Measurements from ENCODE around the gene TGM6. TPM values are rescaled to one million over a fixed set of nuclear protein-coding genes. Genes with fewer than 3 reads are reported as not detected.

Gene TGM6
- total and polyA plus RNA-seq, 9 donors = not detected

DNA sequence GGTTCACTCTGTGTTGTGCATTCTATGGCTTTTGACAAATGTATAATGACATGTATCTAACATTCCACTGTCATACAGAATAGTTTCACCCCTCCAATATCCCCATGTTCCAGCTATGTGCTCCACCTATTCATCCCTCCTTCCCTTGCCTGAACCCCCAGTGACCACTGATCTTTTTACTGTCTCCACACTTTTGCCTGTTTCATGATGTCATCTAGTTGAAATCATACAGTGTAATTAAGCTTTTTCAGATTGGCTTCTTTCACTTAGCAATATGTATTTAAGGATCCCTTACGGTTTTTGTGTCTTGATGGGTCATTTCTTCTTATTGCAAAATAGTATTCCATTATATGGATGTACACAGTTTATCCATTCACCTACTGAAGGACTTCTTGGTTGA is 39.8 kb downstream of the TGM6 start:
- no peaks in the 10 kb centered on the region for H3K27me3 ChIP-seq
- no peaks in the 10 kb centered on the region for H3K9me3 ChIP-seq
- TF ChIP-seq, protein P1, sequence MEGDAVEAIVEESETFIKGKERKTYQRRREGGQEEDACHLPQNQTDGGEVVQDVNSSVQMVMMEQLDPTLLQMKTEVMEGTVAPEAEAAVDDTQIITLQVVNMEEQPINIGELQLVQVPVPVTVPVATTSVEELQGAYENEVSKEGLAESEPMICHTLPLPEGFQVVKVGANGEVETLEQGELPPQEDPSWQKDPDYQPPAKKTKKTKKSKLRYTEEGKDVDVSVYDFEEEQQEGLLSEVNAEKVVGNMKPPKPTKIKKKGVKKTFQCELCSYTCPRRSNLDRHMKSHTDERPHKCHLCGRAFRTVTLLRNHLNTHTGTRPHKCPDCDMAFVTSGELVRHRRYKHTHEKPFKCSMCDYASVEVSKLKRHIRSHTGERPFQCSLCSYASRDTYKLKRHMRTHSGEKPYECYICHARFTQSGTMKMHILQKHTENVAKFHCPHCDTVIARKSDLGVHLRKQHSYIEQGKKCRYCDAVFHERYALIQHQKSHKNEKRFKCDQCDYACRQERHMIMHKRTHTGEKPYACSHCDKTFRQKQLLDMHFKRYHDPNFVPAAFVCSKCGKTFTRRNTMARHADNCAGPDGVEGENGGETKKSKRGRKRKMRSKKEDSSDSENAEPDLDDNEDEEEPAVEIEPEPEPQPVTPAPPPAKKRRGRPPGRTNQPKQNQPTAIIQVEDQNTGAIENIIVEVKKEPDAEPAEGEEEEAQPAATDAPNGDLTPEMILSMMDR (IDR thresholded peaks at IDR 0.05) = no peak
- no peak for TF ChIP-seq EP300 (IDR thresholded peaks at IDR 0.05)
- TF ChIP-seq POLR2A (IDR thresholded peaks at IDR 0.05) = no peak
- no peak overlapping the region for H3K4me3 ChIP-seq
- no peak for DNase-seq
- H3K36me3 ChIP-seq = no peaks in the 10 kb centered on the region
- intact Hi-C loops (cut with DNase I) = no loop called here
- no peaks in the 10 kb centered on the region for H3K4me1 ChIP-seq (ENCODE audit: insufficient read depth)
- 44 to 70% (median 60%) methylated on average over 1 of the region's 1 CpG for WGBS, 3 donors
- H3K27ac ChIP-seq = no peak overlapping the region

DNA sequence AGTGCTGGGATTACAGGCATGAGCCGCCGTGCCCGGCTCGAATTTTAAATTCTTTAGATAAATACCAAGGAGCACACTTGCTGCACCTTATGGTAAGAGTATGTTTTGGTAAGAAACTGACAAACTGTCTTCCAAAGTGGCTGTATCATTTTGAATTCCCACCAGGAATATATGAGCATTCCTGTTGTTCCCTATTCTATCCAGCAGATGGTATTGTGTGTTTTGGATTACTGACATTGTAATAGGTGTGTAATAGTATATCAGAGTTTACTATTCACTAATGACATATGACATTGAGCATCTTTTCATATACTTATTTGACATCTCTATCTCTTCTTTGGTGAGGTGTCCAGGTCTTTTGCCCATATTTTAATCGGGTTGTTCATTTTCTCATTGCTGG is 40.5 kb downstream of the TGM6 start:
- no peak for TF ChIP-seq POLR2A (IDR thresholded peaks at IDR 0.05)
- TF ChIP-seq, protein P1 (IDR thresholded peaks at IDR 0.05) = no peak
- no peak for TF ChIP-seq EP300 (IDR thresholded peaks at IDR 0.05)
- Histone ChIP-seq H3K27me3 (no peaks in the 10 kb centered on the region), H3K9me3 (no peaks in the 10 kb centered on the region), H3K4me1 (ENCODE audit: insufficient read depth) (no peaks in the 10 kb centered on the region), H3K36me3 (no peaks in the 10 kb centered on the region), H3K27ac (no peak overlapping the region), H3K4me3 (no peak overlapping the region)
- intact Hi-C loops (cut with DNase I) = no loop called here
- WGBS, 3 donors = 74 to 92% (median 81%) methylated on average over 5 of the region's 5 CpGs
- DNase-seq = no peak

DNA sequence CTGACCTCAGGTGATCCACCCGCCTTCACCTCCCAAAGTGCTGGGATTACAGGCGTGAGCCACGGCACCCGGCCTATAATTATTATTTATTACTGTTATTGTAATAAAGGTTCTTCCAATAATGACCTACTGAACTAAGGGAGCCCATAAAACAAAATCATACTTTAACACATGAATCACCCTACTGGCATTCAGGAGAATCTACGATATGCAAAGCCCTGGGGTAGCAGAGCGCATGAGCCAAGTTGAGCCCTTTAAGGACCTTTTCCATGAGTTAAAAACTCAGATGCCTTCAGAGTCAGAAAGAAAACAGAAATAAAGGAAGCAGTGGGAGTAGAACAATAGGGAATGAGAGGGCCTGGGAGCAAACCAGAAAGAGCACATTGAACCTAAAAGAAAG is 48.4 kb downstream of the TGM6 start:
- intact Hi-C loops (cut with DNase I) = no loop called here
- Histone ChIP-seq H3K27ac (no peak overlapping the region), H3K4me3 (no peak overlapping the region), H3K9me3 (no peaks in the 10 kb centered on the region), H3K27me3 (no peaks in the 10 kb centered on the region), H3K36me3 (no peaks in the 10 kb centered on the region), H3K4me1 (ENCODE audit: insufficient read depth) (no peaks in the 10 kb centered on the region)
- TF ChIP-seq POLR2A (IDR thresholded peaks at IDR 0.05) = no peak
- TF ChIP-seq, protein P1 (IDR thresholded peaks at IDR 0.05) = no peak
- no peak for TF ChIP-seq EP300 (IDR thresholded peaks at IDR 0.05)
- WGBS, 3 donors = 62 to 67% (median 66%) methylated on average over 6 of the region's 6 CpGs
- DNase-seq = no peak

DNA sequence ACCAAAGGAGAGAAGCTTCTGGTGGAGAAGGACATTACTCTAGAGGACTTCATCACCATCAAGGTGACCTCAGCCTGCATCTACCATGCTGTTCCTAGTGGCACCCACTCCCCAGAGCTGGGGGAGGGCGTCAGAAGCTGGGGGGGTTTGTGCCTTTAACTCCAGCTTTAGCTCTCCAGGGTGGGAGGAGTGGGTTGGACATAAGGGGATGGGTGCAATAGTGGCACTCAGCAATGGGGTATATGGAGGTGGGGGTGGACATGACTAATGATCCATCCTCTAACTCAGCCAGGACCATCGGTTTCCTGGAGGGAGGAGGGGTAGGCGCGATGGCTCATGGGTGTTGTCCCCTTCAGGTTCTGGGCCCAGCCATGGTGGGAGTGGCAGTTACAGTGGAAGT is 49.8 kb downstream of the TGM6 start:
- Histone ChIP-seq H3K9me3 (no peaks in the 10 kb centered on the region), H3K27me3 (no peaks in the 10 kb centered on the region), H3K4me3 (no peak overlapping the region), H3K27ac (no peak overlapping the region), H3K36me3 (no peaks in the 10 kb centered on the region), H3K4me1 (ENCODE audit: insufficient read depth) (no peaks in the 10 kb centered on the region)
- TF ChIP-seq, protein P1 (IDR thresholded peaks at IDR 0.05) = no peak
- no peak for TF ChIP-seq POLR2A (IDR thresholded peaks at IDR 0.05)
- TF ChIP-seq EP300 (IDR thresholded peaks at IDR 0.05) = no peak
- intact Hi-C loops (cut with DNase I) = no loop called here
- WGBS, 3 donors = 68 to 76% (median 72%) methylated on average over 4 of the region's 4 CpGs
- no peak for DNase-seq

DNA sequence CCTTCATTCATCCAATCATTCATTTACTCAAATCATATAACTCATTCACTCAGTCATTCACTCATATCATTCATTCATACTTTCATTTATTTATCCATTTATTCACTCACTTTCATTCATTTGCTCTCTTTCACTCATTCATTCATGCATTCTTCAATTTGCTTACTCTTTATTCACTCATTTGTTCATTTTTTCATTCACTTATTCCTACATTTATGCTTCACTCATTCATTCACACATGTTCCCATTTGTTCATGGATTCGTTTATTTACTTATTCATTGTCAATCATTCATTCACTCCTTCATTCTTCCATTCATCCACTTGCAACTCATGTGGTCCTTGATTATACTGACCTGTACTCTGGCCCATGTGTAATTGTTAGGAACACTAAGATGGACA is 50.5 kb downstream of the TGM6 start:
- H3K36me3 ChIP-seq = no peaks in the 10 kb centered on the region

More for the DNA sequence above, 50.5 kb downstream of the TGM6 start:
- no peak for TF ChIP-seq POLR2A (IDR thresholded peaks at IDR 0.05)
- TF ChIP-seq, protein P1 (IDR thresholded peaks at IDR 0.05) = no peak
- TF ChIP-seq EP300 (IDR thresholded peaks at IDR 0.05) = no peak
- H3K4me3 ChIP-seq = no peak overlapping the region
- no peaks in the 10 kb centered on the region for H3K4me1 ChIP-seq (ENCODE audit: insufficient read depth)
- intact Hi-C loops (cut with DNase I) = no loop called here
- no peak overlapping the region for H3K27ac ChIP-seq
- DNase-seq = no peak
- 28 to 45% (median 32%) methylated on average over 1 of the region's 1 CpG for WGBS, 3 donors
- H3K9me3 ChIP-seq = no peaks in the 10 kb centered on the region
- no peaks in the 10 kb centered on the region for H3K27me3 ChIP-seq
